Measurements from ENCODE around the gene C3orf20.

- TF ChIP-seq REST (IDR thresholded peaks at IDR 0.05; ENCODE audit: insufficient read depth in 1 of 2, low read depth in 2 of 2, low read length in 1 of 2) (no peak), CTCF (IDR thresholded peaks at IDR 0.05) (no peak), TCF7L2 (IDR thresholded peaks at IDR 0.05; ENCODE audit: low read depth, low read length) (no peak), SIN3A (IDR thresholded peaks at IDR 0.05; ENCODE audit: borderline replicate concordance, insufficient read depth, low read depth, low read length) (no peak), POLR2AphosphoS5 (IDR thresholded peaks at IDR 0.05; ENCODE audit: low read depth, low read length) (no peak)
Measured at GRCh38 chr3:14769544-14770325, 94.8 kb downstream of the C3orf20 start.
